WTC11 (cell line): ENCODE results near the gene HES6. TPM values are rescaled to one million over a fixed set of nuclear protein-coding genes. Genes with fewer than 3 reads are reported as not detected.
A peak's percentile ranks its signal among the peaks of the same experiment; 100 is the strongest.

Experiments
- ATAC-seq: fragments of 200-7000 bp; cut with Tn5 transposase; 2 replicates; pipeline ENCODE4 v1.10.0; 2021; ENCODE audit warnings: mild to moderate bottlenecking, moderate library complexity
- CTCF ChIA-PET: fragments of 300-600 bp; sonication (Branson Sonifier 250); formaldehyde crosslinking; loops from one replicate; lab custom pipeline; 2021; ENCODE audit warnings: antibody characterized with exemption; lab: Charles Lee
- POLR2A ChIA-PET: fragments of 350-600 bp; sonication (Branson Sonifier 250); formaldehyde crosslinking; loops from one replicate; lab custom pipeline; 2021; ENCODE audit warnings: antibody characterized with exemption; lab: Charles Lee
- DNase-seq: peaks from one replicate; pipeline ENCODE4 v3.0.0; 2021; ENCODE audit warnings: low spot score
- H3K27ac Mint-ChIP-seq: 2 replicates; pipeline ENCODE4 v1.8.0; 2021; ENCODE audit warnings: mixed read lengths
- H3K27me3 Mint-ChIP-seq: 2 replicates; pipeline ENCODE4 v1.8.0; 2021; ENCODE audit warnings: low read depth, mild to moderate bottlenecking, moderate library complexity, mixed read lengths
- H3K36me3 Mint-ChIP-seq: 2 replicates; pipeline ENCODE4 v1.8.0; 2021; ENCODE audit warnings: mixed read lengths
- H3K4me1 Mint-ChIP-seq: 2 replicates; pipeline ENCODE4 v1.8.0; 2022; ENCODE audit warnings: mixed read lengths
- H3K4me3 Mint-ChIP-seq: 2 replicates; pipeline ENCODE4 v1.8.0; 2021; ENCODE audit warnings: mild to moderate bottlenecking, moderate library complexity, mixed read lengths
- H3K9me3 Mint-ChIP-seq: 2 replicates; pipeline ENCODE4 v1.8.0; 2021; ENCODE audit warnings: mixed read lengths
- ATF6 ChIP-seq: sonication (generic); formaldehyde crosslinking; IDR thresholded peaks from 2 replicates; pipeline ENCODE4 v1.8.1; 2023; ENCODE audit warnings: mild to moderate bottlenecking, missing genetic modification reagents
- CBFB ChIP-seq: sonication (generic); formaldehyde crosslinking; IDR thresholded peaks from 2 replicates; pipeline ENCODE4 v1.8.1; 2022; ENCODE audit warnings: mild to moderate bottlenecking, low read depth, missing genetic modification reagents
- CREB1 ChIP-seq: sonication (generic); formaldehyde crosslinking; IDR thresholded peaks from 2 replicates; pipeline ENCODE4 v1.8.0; 2023; ENCODE audit warnings: mild to moderate bottlenecking, missing genetic modification reagents
- CREM ChIP-seq: sonication (generic); formaldehyde crosslinking; IDR thresholded peaks from 2 replicates; pipeline ENCODE4 v1.8.1; 2022; ENCODE audit warnings: mild to moderate bottlenecking, missing genetic modification reagents, moderate library complexity
- E2F1 ChIP-seq: sonication (generic); formaldehyde crosslinking; IDR thresholded peaks from 2 replicates; pipeline ENCODE4 v1.8.0; 2022; ENCODE audit warnings: mild to moderate bottlenecking, missing genetic modification reagents
- E2F5 ChIP-seq: sonication (generic); formaldehyde crosslinking; IDR thresholded peaks from 2 replicates; pipeline ENCODE4 v1.8.1; 2022; ENCODE audit warnings: mild to moderate bottlenecking, moderate library complexity, missing genetic modification reagents
- ELF4 ChIP-seq: sonication (generic); formaldehyde crosslinking; IDR thresholded peaks from 2 replicates; pipeline ENCODE4 v1.8.1; 2022; ENCODE audit warnings: low read depth, mild to moderate bottlenecking, moderate library complexity, missing genetic modification reagents
- ESRRA ChIP-seq: sonication (generic); formaldehyde crosslinking; IDR thresholded peaks from 2 replicates; pipeline ENCODE4 v1.8.1; 2022; ENCODE audit warnings: mild to moderate bottlenecking, missing genetic modification reagents, borderline replicate concordance
- FOXJ3 ChIP-seq: sonication (generic); formaldehyde crosslinking; IDR thresholded peaks from 2 replicates; pipeline ENCODE4 v1.9.0; 2021; ENCODE audit warnings: missing genetic modification reagents, mild to moderate bottlenecking, borderline replicate concordance
- FOXP4 ChIP-seq: sonication (generic); formaldehyde crosslinking; IDR thresholded peaks from 2 replicates; pipeline ENCODE4 v1.8.0; 2022; ENCODE audit warnings: mild to moderate bottlenecking, missing genetic modification reagents
- JUN ChIP-seq: sonication (generic); formaldehyde crosslinking; IDR thresholded peaks from 2 replicates; pipeline ENCODE4 v1.8.0; 2023; ENCODE audit warnings: mild to moderate bottlenecking, missing genetic modification reagents
- KAT7 ChIP-seq: sonication (generic); formaldehyde crosslinking; IDR thresholded peaks from 2 replicates; pipeline ENCODE4 v1.8.1; 2023; ENCODE audit warnings: missing genetic modification reagents, mild to moderate bottlenecking, borderline replicate concordance
- NFATC4 ChIP-seq: fragments of 250-450 bp; sonication (Bioruptor Pico); IDR thresholded peaks from 2 replicates; pipeline ENCODE4 v1.9.0; 2021; ENCODE audit warnings: mild to moderate bottlenecking
- NR2C2 ChIP-seq: sonication (generic); formaldehyde crosslinking; IDR thresholded peaks from 2 replicates; pipeline ENCODE4 v1.8.0; 2022; ENCODE audit warnings: mild to moderate bottlenecking, missing genetic modification reagents
- SP1 ChIP-seq: sonication (generic); formaldehyde crosslinking; conservative IDR thresholded peaks from 2 replicates; pipeline ENCODE4 v1.8.1; 2022; ENCODE audit warnings: missing genetic modification reagents
- TCF7 ChIP-seq: sonication (generic); formaldehyde crosslinking; IDR thresholded peaks from 2 replicates; pipeline ENCODE4 v1.8.0; 2022; ENCODE audit warnings: mild to moderate bottlenecking, low read depth, missing genetic modification reagents, moderate library complexity
- TEAD4 ChIP-seq: sonication (generic); formaldehyde crosslinking; IDR thresholded peaks from 2 replicates; pipeline ENCODE4 v1.8.0; 2022; ENCODE audit warnings: mild to moderate bottlenecking, missing genetic modification reagents
- ZNF232 ChIP-seq: sonication (generic); formaldehyde crosslinking; IDR thresholded peaks from 2 replicates; pipeline ENCODE4 v1.8.0; 2022; ENCODE audit warnings: mild to moderate bottlenecking, missing genetic modification reagents
- ZNF396 ChIP-seq: fragments of 250-450 bp; sonication (Bioruptor Pico); IDR thresholded peaks from 2 replicates; pipeline ENCODE4 v1.8.0; 2021; ENCODE audit warnings: mild to moderate bottlenecking, moderate library complexity, borderline replicate concordance
- total RNA-seq: library from RNA; stranded (reverse); gene quantifications from 3 replicates; pipeline ENCODE4 v1.2.3, GENCODE V29; 2021
- TF ChIP-seq, protein P1 (sequence below): sonication (generic); formaldehyde crosslinking; IDR thresholded peaks from 2 replicates; pipeline ENCODE4 v1.8.1; 2023; ENCODE audit warnings: mild to moderate bottlenecking, missing genetic modification reagents, moderate library complexity

The HES6 gene
- total RNA-seq, 1 experiment from 2014 or later = 52.1 TPM

DNA sequence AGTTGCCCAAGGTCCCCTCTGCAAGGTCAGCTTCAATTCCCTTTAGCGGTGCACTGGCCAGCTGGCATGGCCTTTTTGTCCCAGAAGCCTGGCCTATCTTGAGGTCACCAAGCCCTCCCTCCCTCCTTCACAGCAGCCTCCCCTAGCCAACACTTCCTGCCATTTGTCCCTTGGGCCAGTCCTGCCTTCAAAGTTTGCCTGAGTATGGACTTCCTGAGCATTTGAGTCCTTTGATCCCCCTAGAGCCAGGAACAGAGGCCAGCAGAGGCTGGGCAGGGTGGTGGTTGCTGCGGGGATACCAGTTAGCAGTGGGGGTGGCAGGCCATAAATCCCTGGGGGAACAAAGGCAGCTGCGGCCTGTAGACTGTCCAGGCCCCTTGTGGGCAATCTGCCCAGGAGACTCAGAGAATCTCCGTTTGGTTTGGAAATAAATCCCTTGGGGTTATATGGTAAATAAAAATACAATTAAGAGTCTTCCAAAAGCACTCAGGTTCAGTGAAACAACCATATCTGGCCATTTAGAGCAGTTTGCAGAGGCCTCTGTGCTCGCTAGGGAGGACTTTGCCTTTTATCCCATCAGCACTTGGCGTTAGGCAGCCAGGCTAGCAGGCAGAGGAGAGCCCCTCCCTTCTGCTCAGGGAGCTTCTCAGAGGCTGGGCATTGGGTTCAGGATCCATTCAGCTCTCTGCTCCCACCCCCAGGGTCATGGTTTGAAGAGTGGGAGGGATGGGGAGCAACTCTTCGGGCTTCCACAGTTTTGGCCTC, 3.1 kb upstream of the HES6 start:
- peaks cover 16% of the 10 kb centered on the region for H3K4me1 Mint-ChIP-seq
- TF ChIP-seq JUN (no peak), KAT7 (CRISPR knock-in tag) (no peak), TEAD4 (CRISPR knock-in tag) (no peak), ZNF232 (no peak), TCF7 (CRISPR knock-in tag) (no peak), NFATC4 (CRISPR knock-in tag) (no peak), FOXP4 (CRISPR knock-in tag) (no peak), FOXJ3 (CRISPR knock-in tag) (no peak), ATF6 (CRISPR knock-in tag) (no peak)
- TF ChIP-seq, protein P1, sequence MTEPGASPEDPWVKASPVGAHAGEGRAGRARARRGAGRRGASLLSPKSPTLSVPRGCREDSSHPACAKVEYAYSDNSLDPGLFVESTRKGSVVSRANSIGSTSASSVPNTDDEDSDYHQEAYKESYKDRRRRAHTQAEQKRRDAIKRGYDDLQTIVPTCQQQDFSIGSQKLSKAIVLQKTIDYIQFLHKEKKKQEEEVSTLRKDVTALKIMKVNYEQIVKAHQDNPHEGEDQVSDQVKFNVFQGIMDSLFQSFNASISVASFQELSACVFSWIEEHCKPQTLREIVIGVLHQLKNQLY (CRISPR knock-in tag) = no peak
- CTCF ChIA-PET = interaction anchor here (0.8 to 2.4 kb wide), 6 partner anchors 12 to 41 kb away, joined by 3 to 28 read pairs (median 6); no protein-coding TSS in a partner anchor
- no peaks in the 10 kb centered on the region for H3K9me3 Mint-ChIP-seq
- POLR2A ChIA-PET = no interaction called here
- H3K27me3 Mint-ChIP-seq = peaks cover 23% of the 10 kb centered on the region
- peaks cover 9% of the 10 kb centered on the region for H3K36me3 Mint-ChIP-seq
- DNase-seq (no peak), ATAC-seq (no peak)
- no peak overlapping the region for H3K4me3 Mint-ChIP-seq
- no peak overlapping the region for H3K27ac Mint-ChIP-seq

DNA sequence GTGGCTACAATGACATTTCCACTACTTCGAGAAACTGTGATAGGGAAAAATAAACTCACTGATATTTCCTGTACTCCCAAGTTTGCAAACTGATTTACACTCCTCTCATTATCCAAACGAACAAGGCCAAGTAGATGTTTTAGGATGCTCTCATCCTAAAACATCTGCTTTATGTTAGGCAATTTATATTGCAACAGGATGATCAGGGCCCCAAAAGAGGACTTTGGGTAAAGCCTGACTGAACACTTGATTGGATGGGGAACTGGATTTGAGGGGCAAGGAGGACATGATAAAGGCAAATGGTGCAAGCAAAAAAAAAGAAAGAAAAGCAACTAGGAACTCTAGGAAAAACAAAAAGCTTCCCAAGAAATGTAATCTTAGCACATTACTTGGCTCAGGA, 2.1 kb upstream of the HES6 start:
- Mint-ChIP-seq H3K36me3 (peaks cover 10% of the 10 kb centered on the region), H3K4me3 (peak overlapping the region; percentile 58), H3K9me3 (no peaks in the 10 kb centered on the region), H3K4me1 (peaks cover 16% of the 10 kb centered on the region), H3K27me3 (peaks cover 33% of the 10 kb centered on the region), H3K27ac (no peak overlapping the region)
- ChIA-PET POLR2A (no interaction called here), CTCF (interaction anchor here (0.6 to 3.3 kb wide), 4 partner anchors 14 to 377 kb away, joined by 3 to 28 read pairs (median 15); no protein-coding TSS in a partner anchor)
- DNase-seq (no peak), ATAC-seq (no peak)
- TF ChIP-seq ESRRA (CRISPR knock-in tag) (no peak), NR2C2 (CRISPR knock-in tag) (no peak), SP1 (CRISPR knock-in tag) (no peak), ELF4 (CRISPR knock-in tag) (no peak), CREB1 (no peak), ZNF396 (CRISPR knock-in tag) (no peak), CREM (CRISPR knock-in tag) (no peak), E2F5 (CRISPR knock-in tag) (no peak), E2F1 (CRISPR knock-in tag) (no peak), CBFB (CRISPR knock-in tag) (no peak)
